Activated T-helper 17 cell treated with anti-CD3 and anti-CD28 coated beads, Interleukin-2, amount 50 U/mL, for 72 hours (primary cell): ENCODE results near the gene COA3. TPM values are rescaled to one million over a fixed set of nuclear protein-coding genes. Genes with fewer than 3 reads are reported as not detected.
"Not testable (repeated sequence)": the region's sequence is repeated elsewhere in the genome, so short reads cannot be mapped to it uniquely, and the experiment has no call there.

Experiments
- ATAC-seq: fragments of 150-1000 bp; cut with Tn5 transposase; replicated peaks from 2 replicates; pipeline ENCODE4 v1.10.0; 2021; ENCODE audit warnings: mild to moderate bottlenecking, moderate library complexity
- H3K27ac Mint-ChIP-seq: one replicate; pipeline ENCODE4 v1.8.0; 2022; ENCODE audit warnings: mixed read lengths
- H3K27me3 Mint-ChIP-seq: one replicate; pipeline ENCODE4 v1.8.0; 2022; ENCODE audit warnings: mixed read lengths
- H3K36me3 Mint-ChIP-seq: one replicate; pipeline ENCODE4 v1.8.0; 2022; ENCODE audit warnings: low read depth, mild to moderate bottlenecking, mixed read lengths
- H3K4me1 Mint-ChIP-seq: one replicate; pipeline ENCODE4 v1.8.0; 2022; ENCODE audit warnings: mixed read lengths
- H3K4me3 Mint-ChIP-seq: one replicate; pipeline ENCODE4 v1.8.0; 2022; ENCODE audit warnings: mild to moderate bottlenecking, mixed read lengths
- H3K9me3 Mint-ChIP-seq: one replicate; pipeline ENCODE4 v1.8.0; 2022; ENCODE audit warnings: mixed read lengths
- total RNA-seq, 2 donors: library from RNA; stranded (reverse); gene quantifications; one replicate each; pipeline ENCODE4 v1.2.3, GENCODE V29; 2022

The COA3 gene
- total RNA-seq, 2 donors from 2014 or later: 18.6 to 31.2 TPM

GRCh38 chr17:42780851-42781638, 17.5 kb downstream of the COA3 start:
- ATAC-seq: no peak
- Mint-ChIP-seq H3K4me1 (peaks cover 22% of the 10 kb centered on the region), H3K27ac (no peak overlapping the region), H3K4me3 (no peak overlapping the region), H3K36me3 (peaks cover 45% of the 10 kb centered on the region), H3K9me3 (no peaks in the 10 kb centered on the region), H3K27me3 (peaks cover 35% of the 10 kb centered on the region)

- no peak within 1 kb of the TSS for H3K4me3 Mint-ChIP-seq
- H3K27ac Mint-ChIP-seq: no peak within 1 kb of the TSS
- H3K4me1 Mint-ChIP-seq: peaks cover 15% of the 10 kb centered on the region
- peaks cover 48% of the 10 kb centered on the region for H3K36me3 Mint-ChIP-seq
- ATAC-seq: peak; percentile 24
- H3K27me3 Mint-ChIP-seq: peaks cover 28% of the 10 kb centered on the region
- no peaks in the 10 kb centered on the region for H3K9me3 Mint-ChIP-seq
These were observed 18.3 kb downstream of the COA3 start, which contains the start of gene WNK4 for GRCh38 chr17:42779936-42780850. Gene WNK4, plus strand, starts transcription at chr17:42780610. Its CDS starts 89 bp downstream, at chr17:42780699.

DNA sequence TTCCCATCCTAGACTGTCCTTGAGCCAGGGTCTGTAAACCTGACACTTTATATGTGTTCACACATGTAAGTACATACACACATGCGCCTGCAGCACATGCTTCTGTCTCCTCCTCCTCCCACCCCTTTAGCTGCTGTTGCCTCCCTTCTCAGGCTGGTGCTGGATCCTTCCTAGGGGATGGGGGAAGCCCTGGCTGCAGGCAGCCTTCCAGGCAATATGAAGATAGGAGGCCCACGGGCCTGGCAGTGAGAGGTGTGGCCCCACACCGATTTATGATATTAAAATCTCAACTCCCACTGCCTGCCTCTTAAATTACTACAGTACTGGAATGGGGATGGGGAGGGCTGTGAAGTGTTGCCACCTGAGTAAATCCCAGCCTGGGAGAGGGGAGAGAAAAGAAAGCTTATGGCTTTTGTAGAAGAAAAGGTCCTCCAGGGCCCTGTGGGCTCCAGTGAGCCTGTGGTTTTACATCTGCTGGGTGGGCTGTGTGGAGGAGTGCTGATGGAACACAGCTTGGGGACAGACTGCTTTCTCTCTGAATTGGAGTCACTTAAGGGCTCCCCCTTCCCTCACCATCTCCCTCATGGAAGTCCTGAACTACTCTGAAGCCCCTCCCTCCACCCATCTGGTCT, 19.1 kb downstream of the COA3 start:
- Mint-ChIP-seq H3K4me1 (peaks cover 11% of the 10 kb centered on the region), H3K4me3 (no peak overlapping the region), H3K36me3 (peaks cover 54% of the 10 kb centered on the region), H3K9me3 (no peaks in the 10 kb centered on the region), H3K27me3 (peaks cover 22% of the 10 kb centered on the region), H3K27ac (no peak overlapping the region)
- no peak for ATAC-seq

DNA sequence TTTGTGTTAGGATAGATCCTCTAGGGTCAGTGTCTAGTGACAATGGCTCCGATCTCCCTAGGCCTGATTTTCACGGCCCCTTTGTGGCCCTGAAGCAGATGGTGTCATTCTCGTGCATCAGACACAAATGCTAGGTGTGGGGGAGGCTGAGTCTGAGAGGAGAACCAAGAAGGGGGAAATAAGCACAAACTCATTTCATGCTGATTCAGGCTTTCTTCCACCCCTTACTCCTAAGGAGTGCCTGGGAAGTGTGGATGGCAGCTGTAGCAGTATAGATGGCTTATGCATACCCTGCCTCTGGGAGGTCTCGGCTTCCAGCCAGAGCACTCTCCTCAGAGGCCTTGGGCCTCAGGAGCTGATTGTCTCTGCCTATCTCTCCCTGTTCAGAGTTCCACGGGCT, 19.9 kb downstream of the COA3 start:
- ATAC-seq: no peak
- H3K27ac Mint-ChIP-seq: no peak overlapping the region
- H3K36me3 Mint-ChIP-seq: peaks cover 56% of the 10 kb centered on the region
- peaks cover 10% of the 10 kb centered on the region for H3K4me1 Mint-ChIP-seq
- no peak overlapping the region for H3K4me3 Mint-ChIP-seq
- no peaks in the 10 kb centered on the region for H3K9me3 Mint-ChIP-seq
- H3K27me3 Mint-ChIP-seq: peaks cover 16% of the 10 kb centered on the region

DNA sequence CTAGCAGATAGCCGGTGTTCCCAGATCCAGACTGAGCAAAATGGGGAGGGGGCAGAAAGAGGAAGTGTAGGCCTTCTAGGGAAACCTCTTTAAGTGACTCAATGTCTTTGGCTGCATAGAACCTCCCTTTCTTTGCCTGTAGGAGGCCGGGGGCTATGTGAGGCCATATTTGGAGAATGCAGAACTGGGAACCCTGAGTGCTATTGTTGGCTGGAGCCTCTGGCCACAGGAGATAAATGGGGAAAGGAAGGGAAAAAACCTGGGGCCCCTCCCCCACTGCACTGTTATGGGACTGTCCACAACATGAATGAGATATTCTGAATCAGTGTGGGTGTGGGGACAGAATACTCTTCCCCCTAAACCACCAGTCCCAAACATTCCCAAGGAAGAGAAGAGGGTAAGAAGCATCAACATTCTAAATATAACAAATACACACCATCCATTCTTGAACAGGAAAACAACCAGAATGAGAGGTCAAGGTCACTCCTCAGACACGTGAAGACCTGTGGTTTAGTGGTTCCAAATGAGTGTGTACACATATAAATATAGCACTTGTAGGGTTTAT, 22.9 kb downstream of the COA3 start:
- H3K27ac Mint-ChIP-seq: no peak overlapping the region
- peaks cover 8% of the 10 kb centered on the region for H3K4me1 Mint-ChIP-seq
- H3K9me3 Mint-ChIP-seq: no peaks in the 10 kb centered on the region
- H3K27me3 Mint-ChIP-seq: no peaks in the 10 kb centered on the region
- H3K36me3 Mint-ChIP-seq: peaks cover 61% of the 10 kb centered on the region
- no peak for ATAC-seq
- no peak overlapping the region for H3K4me3 Mint-ChIP-seq

GRCh38 chr17:42774066-42774745, 24.3 kb downstream of the COA3 start:
- peak overlapping the region; percentile 96 for H3K27ac Mint-ChIP-seq
- H3K4me1 Mint-ChIP-seq: peaks cover 8% of the 10 kb centered on the region
- H3K36me3 Mint-ChIP-seq: peaks cover 53% of the 10 kb centered on the region
- H3K9me3 Mint-ChIP-seq: no peaks in the 10 kb centered on the region
- no peak for ATAC-seq
- H3K4me3 Mint-ChIP-seq: peak overlapping the region; percentile 97
- no peaks in the 10 kb centered on the region for H3K27me3 Mint-ChIP-seq

DNA sequence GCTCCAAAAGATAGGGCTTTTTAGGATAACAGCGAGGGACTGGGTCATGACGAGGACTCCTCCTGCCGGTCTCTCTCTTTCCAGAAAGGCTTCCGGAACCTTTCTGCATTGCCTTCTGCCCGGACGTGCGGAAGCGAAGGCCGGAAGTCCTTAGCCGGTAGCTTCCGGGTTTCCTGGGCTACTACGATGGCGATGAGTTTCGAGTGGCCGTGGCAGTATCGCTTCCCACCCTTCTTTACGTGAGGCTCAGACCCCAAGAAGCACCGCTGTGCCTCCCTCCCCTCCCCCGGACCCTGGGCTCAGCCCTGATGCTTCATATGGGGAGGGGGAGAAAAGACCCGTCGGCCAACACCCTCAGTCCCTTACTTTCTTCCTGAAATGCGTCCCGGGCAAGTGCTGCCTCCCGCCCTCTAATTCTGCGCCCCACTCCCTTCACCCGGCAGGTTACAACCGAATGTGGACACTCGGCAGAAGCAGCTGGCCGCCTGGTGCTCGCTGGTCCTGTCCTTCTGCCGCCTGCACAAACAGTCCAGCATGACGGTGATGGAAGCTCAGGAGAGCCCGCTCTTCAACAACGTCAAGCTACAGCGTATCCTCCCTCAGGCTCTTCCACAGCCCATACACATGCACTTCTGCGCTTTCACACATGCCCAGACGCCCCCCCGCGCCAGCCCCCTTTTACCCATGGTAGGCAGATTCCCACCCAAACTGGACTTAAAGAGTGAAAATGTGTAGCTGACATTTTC, 25.0 kb downstream of the COA3 start, which contains the start of gene VPS25:
Gene VPS25, plus strand, starts transcription at position 160 of the 746 bp plus-strand sequence. Its CDS starts 27 bp downstream, at position 187.
- H3K4me3 Mint-ChIP-seq: peak within 1 kb of the TSS; percentile 97
- no peaks in the 10 kb centered on the region for H3K9me3 Mint-ChIP-seq
- H3K36me3 Mint-ChIP-seq: peaks cover 45% of the 10 kb centered on the region
- peak within 1 kb of the TSS; percentile 96 for H3K27ac Mint-ChIP-seq
- H3K4me1 Mint-ChIP-seq: peaks cover 8% of the 10 kb centered on the region
- ATAC-seq: peak; percentile 99
- no peaks in the 10 kb centered on the region for H3K27me3 Mint-ChIP-seq

DNA sequence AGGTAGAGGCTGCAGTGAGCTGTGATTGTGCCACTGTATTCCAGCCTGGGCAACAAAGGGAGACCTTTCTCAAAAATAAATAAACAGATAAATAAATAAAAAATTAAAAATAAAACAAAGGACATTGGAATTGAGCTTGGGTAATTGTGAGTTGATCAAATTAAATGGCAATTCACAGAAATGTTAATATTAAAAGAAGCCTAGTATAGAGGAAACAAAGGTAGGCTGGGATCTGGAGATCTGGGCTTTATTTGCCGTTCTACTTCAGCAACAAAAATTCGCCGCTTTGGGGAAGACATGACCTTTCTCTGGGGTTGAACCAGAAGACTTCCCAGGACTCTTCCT, 25.6 kb downstream of the COA3 start:
- Mint-ChIP-seq H3K36me3 (peaks cover 40% of the 10 kb centered on the region), H3K27me3 (peaks cover under 1% of the 10 kb centered on the region), H3K4me3 (peak overlapping the region; percentile 97), H3K4me1 (peaks cover 8% of the 10 kb centered on the region), H3K9me3 (no peaks in the 10 kb centered on the region), H3K27ac (peak overlapping the region; percentile 96)
- ATAC-seq: peak; percentile 2

- H3K36me3 Mint-ChIP-seq: peaks cover 11% of the 10 kb centered on the region
- H3K4me1 Mint-ChIP-seq, H3K4me3 Mint-ChIP-seq, ATAC-seq, H3K27ac Mint-ChIP-seq, H3K9me3 Mint-ChIP-seq: not testable (repeated sequence)
- peaks cover 12% of the 10 kb centered on the region for H3K27me3 Mint-ChIP-seq
These were observed 28.5 kb downstream of the COA3 start for GRCh38 chr17:42769964-42770363.

GRCh38 chr17:42768006-42768405, 30.5 kb downstream of the COA3 start:
- not testable (repeated sequence) for H3K9me3 Mint-ChIP-seq, H3K4me3 Mint-ChIP-seq, H3K27ac Mint-ChIP-seq, H3K36me3 Mint-ChIP-seq, H3K4me1 Mint-ChIP-seq, ATAC-seq
- peaks cover 22% of the 10 kb centered on the region for H3K27me3 Mint-ChIP-seq

DNA sequence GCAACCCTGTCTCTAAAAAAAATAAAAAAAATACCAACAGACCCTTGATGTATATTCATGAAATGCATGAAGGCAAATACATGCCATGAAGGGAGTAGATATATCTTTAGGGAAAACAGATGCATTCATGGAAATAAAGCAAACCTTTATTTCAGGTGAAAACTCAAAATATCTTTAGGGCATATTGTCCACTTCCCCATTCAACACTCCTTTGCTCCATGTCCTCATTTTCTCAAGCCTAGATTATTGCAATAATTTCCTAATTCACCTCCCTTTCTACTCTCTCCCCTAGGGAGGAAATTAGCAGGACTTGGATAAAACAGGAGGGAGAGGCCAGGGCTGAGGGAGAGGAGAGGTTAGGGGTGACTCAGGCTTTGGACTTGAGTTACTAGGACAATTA, 31.0 kb downstream of the COA3 start:
- Mint-ChIP-seq H3K27me3 (peaks cover 27% of the 10 kb centered on the region), H3K4me3 (no peak overlapping the region), H3K4me1 (peaks cover 7% of the 10 kb centered on the region), H3K27ac (no peak overlapping the region), H3K36me3 (no peaks in the 10 kb centered on the region), H3K9me3 (no peaks in the 10 kb centered on the region)
- ATAC-seq: no peak

GRCh38 chr17:42766124-42766523, 32.4 kb downstream of the COA3 start:
- no peaks in the 10 kb centered on the region for H3K36me3 Mint-ChIP-seq
- no peak overlapping the region for H3K27ac Mint-ChIP-seq
- no peak for ATAC-seq
- H3K4me1 Mint-ChIP-seq: no peaks in the 10 kb centered on the region
- no peaks in the 10 kb centered on the region for H3K9me3 Mint-ChIP-seq
- H3K27me3 Mint-ChIP-seq: peaks cover 37% of the 10 kb centered on the region
- no peak overlapping the region for H3K4me3 Mint-ChIP-seq

GRCh38 chr17:42761638-42762037, 36.9 kb downstream of the COA3 start:
- Mint-ChIP-seq H3K27ac (no peak overlapping the region), H3K4me3 (peak overlapping the region; percentile 42), H3K4me1 (no peaks in the 10 kb centered on the region), H3K27me3 (peaks cover 52% of the 10 kb centered on the region), H3K36me3 (no peaks in the 10 kb centered on the region), H3K9me3 (no peaks in the 10 kb centered on the region)
- ATAC-seq: no peak
